HG02885 (cell line): Measurements from ENCODE around the gene RETN.
"Not testable (repeated sequence)": the region's sequence is repeated elsewhere in the genome, so short reads cannot be mapped to it uniquely, and the experiment has no call there.

Experiments
- ATAC-seq: cut with Tn5 transposase; IDR thresholded peaks from one replicate; pipeline ENCODE4 v1.9.1; 2021; ENCODE audit warnings: mild to moderate bottlenecking; ENCODE audit not compliant: unreplicated experiment, poor library complexity

RETN gene

GRCh38 chr19:7637374-7638256 lies 31.2 kb upstream of the RETN start:
- ATAC-seq, result peak; percentile 19

- no peak for ATAC-seq
Observed at GRCh38 chr19:7638802-7639465, 29.9 kb upstream of the RETN start.

- no peak for ATAC-seq
Observed at GRCh38 chr19:7639863-7640348, 28.9 kb upstream of the RETN start.

- ATAC-seq, result no peak
Observed at GRCh38 chr19:7640803-7641202, 28.0 kb upstream of the RETN start.

GRCh38 chr19:7641290-7642276 lies 27.3 kb upstream of the RETN start:
- no peak for ATAC-seq

- no peak for ATAC-seq
Observed at GRCh38 chr19:7642295-7643030, 26.4 kb upstream of the RETN start.

- no peak for ATAC-seq
Observed at GRCh38 chr19:7643031-7643415, 25.8 kb upstream of the RETN start.

- not testable (repeated sequence) for ATAC-seq
Observed at GRCh38 chr19:7643629-7644549, 25.0 kb upstream of the RETN start.

GRCh38 chr19:7644550-7644877 lies 24.3 kb upstream of the RETN start:
- no peak for ATAC-seq

GRCh38 chr19:7645163-7645562 lies 23.7 kb upstream of the RETN start:
- no peak for ATAC-seq

- ATAC-seq, result no peak
Observed at GRCh38 chr19:7645656-7646425, 23.0 kb upstream of the RETN start.

- ATAC-seq, result no peak
Observed at GRCh38 chr19:7646426-7646700, 22.5 kb upstream of the RETN start.

- no peak for ATAC-seq
Observed at GRCh38 chr19:7647156-7647555, 21.7 kb upstream of the RETN start.

- ATAC-seq, result no peak
Observed at GRCh38 chr19:7648265-7649014, 20.4 kb upstream of the RETN start.

- ATAC-seq, result no peak
Observed at GRCh38 chr19:7650148-7650547, 18.7 kb upstream of the RETN start.

GRCh38 chr19:7652061-7652641 lies 16.7 kb upstream of the RETN start:
- no peak for ATAC-seq

GRCh38 chr19:7654401-7654800 lies 14.4 kb upstream of the RETN start:
- ATAC-seq, result no peak
